GM18858 (cell line): Measurements from ENCODE around the gene DUSP23.

Source experiments
- ATAC-seq: cut with Tn5 transposase; IDR thresholded peaks from one replicate; pipeline ENCODE4 v1.9.1; 2021; ENCODE audit not compliant: unreplicated experiment

DUSP23 gene

GRCh38 chr1:159827549-159827948 is 46.8 kb downstream of the DUSP23 start:
- no peak for ATAC-seq

GRCh38 chr1:159828176-159828575 is 47.4 kb downstream of the DUSP23 start:
- no peak for ATAC-seq

GRCh38 chr1:159828581-159829272 is 48.0 kb downstream of the DUSP23 start:
- ATAC-seq, result no peak

GRCh38 chr1:159829273-159829634 is 48.5 kb downstream of the DUSP23 start:
- peak; percentile 71 for ATAC-seq

- no peak for ATAC-seq
Measured at GRCh38 chr1:159829822-159830465, 49.2 kb downstream of the DUSP23 start.

GRCh38 chr1:159830722-159831121 is 50.0 kb downstream of the DUSP23 start:
- no peak for ATAC-seq

- ATAC-seq, result no peak
Measured at GRCh38 chr1:159831412-159832141, 50.8 kb downstream of the DUSP23 start.
